Panc1 (cell line): ENCODE measurements around the gene WWOX.

Experiments used
- POLR2AphosphoS5 ChIP-seq: IDR thresholded peaks from 2 replicates; pipeline ENCODE4 v1.6.1; 2012; ENCODE audit warnings: mild to moderate bottlenecking, low read depth, low read length, moderate library complexity
- REST ChIP-seq, 2 experiments: IDR thresholded peaks; 2 replicates each; pipeline ENCODE4 v1.6.1; 2011 to 2012; ENCODE audit warnings: low read depth in 2 of 2, control low read depth in 1 of 2, low read length in 1 of 2, mild to moderate bottlenecking in 1 of 2, moderate library complexity in 1 of 2; ENCODE audit not compliant: insufficient read depth in 1 of 2
- SIN3A ChIP-seq: IDR thresholded peaks from 2 replicates; pipeline ENCODE4 v1.6.1; 2012; ENCODE audit warnings: low read depth, mild to moderate bottlenecking, low read length, moderate library complexity, borderline replicate concordance; ENCODE audit not compliant: insufficient read depth
- TF ChIP-seq, protein P1 (sequence below): fragments of 450-650 bp; IDR thresholded peaks from 2 replicates; pipeline ENCODE4 v1.5.1; 2017; ENCODE audit warnings: mild to moderate bottlenecking

- TF ChIP-seq, protein P1, sequence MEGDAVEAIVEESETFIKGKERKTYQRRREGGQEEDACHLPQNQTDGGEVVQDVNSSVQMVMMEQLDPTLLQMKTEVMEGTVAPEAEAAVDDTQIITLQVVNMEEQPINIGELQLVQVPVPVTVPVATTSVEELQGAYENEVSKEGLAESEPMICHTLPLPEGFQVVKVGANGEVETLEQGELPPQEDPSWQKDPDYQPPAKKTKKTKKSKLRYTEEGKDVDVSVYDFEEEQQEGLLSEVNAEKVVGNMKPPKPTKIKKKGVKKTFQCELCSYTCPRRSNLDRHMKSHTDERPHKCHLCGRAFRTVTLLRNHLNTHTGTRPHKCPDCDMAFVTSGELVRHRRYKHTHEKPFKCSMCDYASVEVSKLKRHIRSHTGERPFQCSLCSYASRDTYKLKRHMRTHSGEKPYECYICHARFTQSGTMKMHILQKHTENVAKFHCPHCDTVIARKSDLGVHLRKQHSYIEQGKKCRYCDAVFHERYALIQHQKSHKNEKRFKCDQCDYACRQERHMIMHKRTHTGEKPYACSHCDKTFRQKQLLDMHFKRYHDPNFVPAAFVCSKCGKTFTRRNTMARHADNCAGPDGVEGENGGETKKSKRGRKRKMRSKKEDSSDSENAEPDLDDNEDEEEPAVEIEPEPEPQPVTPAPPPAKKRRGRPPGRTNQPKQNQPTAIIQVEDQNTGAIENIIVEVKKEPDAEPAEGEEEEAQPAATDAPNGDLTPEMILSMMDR = no peak
- TF ChIP-seq POLR2AphosphoS5 = no peak
- TF ChIP-seq SIN3A = no peak
- TF ChIP-seq REST (IDR thresholded peaks at IDR 0.05; ENCODE audit: insufficient read depth in 1 of 2, low read depth in 2 of 2, low read length in 1 of 2) = no peak
These were observed 1015.3 kb downstream of the WWOX start for GRCh38 chr16:79114759-79115158.
